Neural cell (in vitro differentiated cells): ENCODE measurements around the gene ARHGAP24. TPM values are rescaled to one million over a fixed set of nuclear protein-coding genes. Genes with fewer than 3 reads are reported as not detected.

Experiments
- H2AFZ ChIP-seq: fragments of 200-600, 300-800 bp; sonication (generic), shearing (Covaris generic); 2 replicates; pipeline ENCODE4 v1.6.0; 2014; ENCODE audit warnings: low read depth, mild to moderate bottlenecking, antibody characterized with exemption, low read length, moderate library complexity
- H3F3A ChIP-seq: fragments of 200-600 bp; shearing (Covaris generic); 2 replicates; pipeline ENCODE4 v1.6.1; 2016; ENCODE audit warnings: mild to moderate bottlenecking, moderate library complexity, mixed read lengths, antibody characterized with exemption, low read length; ENCODE audit not compliant: insufficient read depth, poor library complexity, severe bottlenecking
- H3K27ac ChIP-seq: fragments of 200-600, 300-800 bp; sonication (generic), shearing (Covaris generic); 2 replicates; pipeline ENCODE4 v1.5.1; 2014; ENCODE audit warnings: mild to moderate bottlenecking, low read length, moderate library complexity
- H3K27me3 ChIP-seq: fragments of 300-800, 200-600 bp; sonication (generic), shearing (Covaris generic); 2 replicates; pipeline ENCODE4 v1.6.0; 2014; ENCODE audit warnings: mild to moderate bottlenecking, low read depth, low read length, moderate library complexity; ENCODE audit not compliant: insufficient read depth
- H3K36me3 ChIP-seq: fragments of 300-800, 200-600 bp; sonication (generic), shearing (Covaris generic); 2 replicates; pipeline ENCODE4 v1.5.1; 2014; ENCODE audit warnings: mild to moderate bottlenecking, antibody characterized with exemption, low read length, moderate library complexity; ENCODE audit not compliant: insufficient read depth
- H3K4me2 ChIP-seq: fragments of 300-800, 200-600 bp; sonication (generic), shearing (Covaris generic); 2 replicates; pipeline ENCODE4 v1.6.0; 2014; ENCODE audit warnings: mild to moderate bottlenecking, low read length
- H3K4me3 ChIP-seq: fragments of 300-800, 200-600 bp; sonication (generic), shearing (Covaris generic); 2 replicates; pipeline ENCODE4 v1.5.1; 2014; ENCODE audit warnings: mild to moderate bottlenecking, low read length, moderate library complexity
- H3K79me2 ChIP-seq: fragments of 200-600 bp; shearing (Covaris generic); replicated peaks from 2 replicates; pipeline ENCODE4 v1.6.0; 2014; ENCODE audit warnings: mild to moderate bottlenecking, low read length, moderate library complexity; ENCODE audit not compliant: insufficient read depth
- H3K9ac ChIP-seq: fragments of 300-800, 200-600 bp; sonication (generic), shearing (Covaris generic); 2 replicates; pipeline ENCODE4 v1.6.1; 2016; ENCODE audit warnings: mild to moderate bottlenecking, low read length, mixed read lengths
- H3K9me2 ChIP-seq: fragments of 200-600 bp; shearing (Covaris generic); 2 replicates; pipeline ENCODE4 v1.6.1; 2016; ENCODE audit warnings: mild to moderate bottlenecking, low read length, mixed read lengths; ENCODE audit not compliant: insufficient read depth
- H3K9me3 ChIP-seq: fragments of 200-600, 300-800 bp; sonication (generic), shearing (Covaris generic); 2 replicates; pipeline ENCODE4 v1.6.1; 2016; ENCODE audit warnings: mild to moderate bottlenecking, mixed run types, low read length, moderate library complexity, mixed read lengths
- H4K20me1 ChIP-seq: fragments of 200-600 bp; shearing (Covaris generic); 2 replicates; pipeline ENCODE4 v1.6.1; 2016; ENCODE audit warnings: mild to moderate bottlenecking, mixed run types; ENCODE audit not compliant: insufficient read depth
- EP300 ChIP-seq: fragments of 450-650 bp; conservative IDR thresholded peaks from 2 replicates; pipeline ENCODE4 v1.6.1; 2014; ENCODE audit warnings: antibody characterized with exemption, mild to moderate bottlenecking, moderate library complexity; ENCODE audit not compliant: poor library complexity, severe bottlenecking
- EZH2 ChIP-seq: fragments of 200-600, 300-800 bp; shearing (Covaris generic), sonication (generic); IDR thresholded peaks from 2 replicates; pipeline ENCODE4 v1.6.1; 2014; ENCODE audit warnings: antibody characterized with exemption, low read length, borderline replicate concordance, mild to moderate bottlenecking; ENCODE audit not compliant: insufficient read depth, poor library complexity, severe bottlenecking
- MXI1 ChIP-seq: fragments of 450-650 bp; conservative IDR thresholded peaks from 2 replicates; pipeline ENCODE4 v1.6.1; 2014; ENCODE audit warnings: antibody characterized with exemption, mild to moderate bottlenecking; ENCODE audit not compliant: poor library complexity, severe bottlenecking
- POLR2AphosphoS5 ChIP-seq: IDR thresholded peaks from 2 replicates; pipeline ENCODE4 v1.6.1; 2012
- RAD21 ChIP-seq: fragments of 450-650 bp; conservative IDR thresholded peaks from 2 replicates; pipeline ENCODE4 v1.6.1; 2014; ENCODE audit warnings: antibody characterized with exemption, mild to moderate bottlenecking, moderate library complexity
- SMC3 ChIP-seq: fragments of 450-650 bp; conservative IDR thresholded peaks from 2 replicates; pipeline ENCODE4 v1.6.1; 2014; ENCODE audit warnings: antibody characterized with exemption, mild to moderate bottlenecking, moderate library complexity; ENCODE audit not compliant: poor library complexity
- TAF1 ChIP-seq: IDR thresholded peaks from 2 replicates; pipeline ENCODE4 v1.6.1; 2012; ENCODE audit warnings: low read depth
- polyA plus RNA-seq: library from polyadenylated mRNA; depleted of rRNA; stranded (reverse); fragments of >200 nt; gene quantifications from 2 replicates; pipeline ENCODE4 v1.2.3, GENCODE V29; 2014
- TF ChIP-seq, protein P1 (sequence below): fragments of 450-650 bp; IDR thresholded peaks from 2 replicates; pipeline ENCODE4 v1.5.1; 2014; ENCODE audit warnings: antibody characterized with exemption, mild to moderate bottlenecking, moderate library complexity; ENCODE audit not compliant: poor library complexity, severe bottlenecking
- TF ChIP-seq, protein P2 (sequence below): IDR thresholded peaks from 2 replicates; pipeline ENCODE4 v1.6.1; 2012; ENCODE audit warnings: borderline replicate concordance

The ARHGAP24 gene
- polyA plus RNA-seq, 1 donor from 2014 or later, result 2.9 TPM

DNA sequence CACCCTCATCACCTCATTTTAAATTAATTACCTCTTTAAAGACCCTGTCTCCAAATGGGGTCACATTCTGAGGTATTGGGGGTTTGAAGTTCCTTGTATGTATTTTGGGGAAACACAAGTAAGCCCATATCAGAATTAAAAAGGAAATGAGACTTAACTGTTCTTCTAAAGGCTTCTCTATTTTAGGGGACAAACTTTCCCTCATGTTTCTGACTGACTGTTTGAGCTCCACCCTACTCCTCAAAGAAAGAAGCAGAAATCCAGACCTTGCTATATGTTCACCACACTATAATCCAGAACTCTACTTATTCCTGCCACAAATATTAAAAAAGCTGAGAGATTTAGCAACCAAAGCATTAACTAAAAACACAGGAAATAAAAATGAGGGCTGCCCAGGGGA, 258.8 kb downstream of the ARHGAP24 start:
- Histone ChIP-seq H3K9me2 (no peaks in the 10 kb centered on the region), H4K20me1 (no peaks in the 10 kb centered on the region), H3K36me3 (no peaks in the 10 kb centered on the region), H3K4me3 (no peak overlapping the region), H3K27ac (no peak overlapping the region), H3K9me3 (no peaks in the 10 kb centered on the region), H2AFZ (no peak overlapping the region), H3F3A (no peaks in the 10 kb centered on the region), H3K27me3 (no peaks in the 10 kb centered on the region), H3K9ac (no peak overlapping the region), H3K79me2 (no peaks in the 10 kb centered on the region), H3K4me2 (no peak overlapping the region)
- TF ChIP-seq EZH2 (no peak), TAF1 (no peak), MXI1 (no peak), SMC3 (no peak), EP300 (no peak), POLR2AphosphoS5 (no peak), RAD21 (no peak)
- TF ChIP-seq, protein P1, sequence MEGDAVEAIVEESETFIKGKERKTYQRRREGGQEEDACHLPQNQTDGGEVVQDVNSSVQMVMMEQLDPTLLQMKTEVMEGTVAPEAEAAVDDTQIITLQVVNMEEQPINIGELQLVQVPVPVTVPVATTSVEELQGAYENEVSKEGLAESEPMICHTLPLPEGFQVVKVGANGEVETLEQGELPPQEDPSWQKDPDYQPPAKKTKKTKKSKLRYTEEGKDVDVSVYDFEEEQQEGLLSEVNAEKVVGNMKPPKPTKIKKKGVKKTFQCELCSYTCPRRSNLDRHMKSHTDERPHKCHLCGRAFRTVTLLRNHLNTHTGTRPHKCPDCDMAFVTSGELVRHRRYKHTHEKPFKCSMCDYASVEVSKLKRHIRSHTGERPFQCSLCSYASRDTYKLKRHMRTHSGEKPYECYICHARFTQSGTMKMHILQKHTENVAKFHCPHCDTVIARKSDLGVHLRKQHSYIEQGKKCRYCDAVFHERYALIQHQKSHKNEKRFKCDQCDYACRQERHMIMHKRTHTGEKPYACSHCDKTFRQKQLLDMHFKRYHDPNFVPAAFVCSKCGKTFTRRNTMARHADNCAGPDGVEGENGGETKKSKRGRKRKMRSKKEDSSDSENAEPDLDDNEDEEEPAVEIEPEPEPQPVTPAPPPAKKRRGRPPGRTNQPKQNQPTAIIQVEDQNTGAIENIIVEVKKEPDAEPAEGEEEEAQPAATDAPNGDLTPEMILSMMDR, result no peak
- TF ChIP-seq, protein P2, sequence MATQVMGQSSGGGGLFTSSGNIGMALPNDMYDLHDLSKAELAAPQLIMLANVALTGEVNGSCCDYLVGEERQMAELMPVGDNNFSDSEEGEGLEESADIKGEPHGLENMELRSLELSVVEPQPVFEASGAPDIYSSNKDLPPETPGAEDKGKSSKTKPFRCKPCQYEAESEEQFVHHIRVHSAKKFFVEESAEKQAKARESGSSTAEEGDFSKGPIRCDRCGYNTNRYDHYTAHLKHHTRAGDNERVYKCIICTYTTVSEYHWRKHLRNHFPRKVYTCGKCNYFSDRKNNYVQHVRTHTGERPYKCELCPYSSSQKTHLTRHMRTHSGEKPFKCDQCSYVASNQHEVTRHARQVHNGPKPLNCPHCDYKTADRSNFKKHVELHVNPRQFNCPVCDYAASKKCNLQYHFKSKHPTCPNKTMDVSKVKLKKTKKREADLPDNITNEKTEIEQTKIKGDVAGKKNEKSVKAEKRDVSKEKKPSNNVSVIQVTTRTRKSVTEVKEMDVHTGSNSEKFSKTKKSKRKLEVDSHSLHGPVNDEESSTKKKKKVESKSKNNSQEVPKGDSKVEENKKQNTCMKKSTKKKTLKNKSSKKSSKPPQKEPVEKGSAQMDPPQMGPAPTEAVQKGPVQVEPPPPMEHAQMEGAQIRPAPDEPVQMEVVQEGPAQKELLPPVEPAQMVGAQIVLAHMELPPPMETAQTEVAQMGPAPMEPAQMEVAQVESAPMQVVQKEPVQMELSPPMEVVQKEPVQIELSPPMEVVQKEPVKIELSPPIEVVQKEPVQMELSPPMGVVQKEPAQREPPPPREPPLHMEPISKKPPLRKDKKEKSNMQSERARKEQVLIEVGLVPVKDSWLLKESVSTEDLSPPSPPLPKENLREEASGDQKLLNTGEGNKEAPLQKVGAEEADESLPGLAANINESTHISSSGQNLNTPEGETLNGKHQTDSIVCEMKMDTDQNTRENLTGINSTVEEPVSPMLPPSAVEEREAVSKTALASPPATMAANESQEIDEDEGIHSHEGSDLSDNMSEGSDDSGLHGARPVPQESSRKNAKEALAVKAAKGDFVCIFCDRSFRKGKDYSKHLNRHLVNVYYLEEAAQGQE, result no peak

DNA sequence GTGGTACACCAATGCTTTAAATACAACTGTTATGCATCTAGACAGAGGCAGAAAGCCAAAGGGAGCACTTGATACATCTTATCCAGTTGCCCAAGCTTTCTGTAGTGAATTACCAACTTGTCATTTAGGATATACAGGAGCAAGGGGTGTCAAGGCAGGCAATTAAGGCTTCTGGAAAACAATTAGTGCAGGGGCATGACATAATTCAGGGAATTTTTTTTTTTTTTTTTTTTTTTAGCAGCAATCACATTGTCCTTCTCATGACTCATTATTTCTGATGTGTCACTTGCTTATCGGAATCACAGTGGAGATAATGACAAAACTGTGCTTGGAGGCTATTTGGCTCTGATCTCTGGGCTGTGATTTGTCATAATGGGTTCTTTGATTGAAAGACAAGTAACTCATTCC, 259.5 kb downstream of the ARHGAP24 start:
- no peak overlapping the region for H3K9ac ChIP-seq
- no peak overlapping the region for H3K27ac ChIP-seq
- no peaks in the 10 kb centered on the region for H3K9me2 ChIP-seq
- no peaks in the 10 kb centered on the region for H3K27me3 ChIP-seq
- H3K4me2 ChIP-seq, result no peak overlapping the region
- H3K36me3 ChIP-seq, result no peaks in the 10 kb centered on the region
- no peak overlapping the region for H2AFZ ChIP-seq
- no peaks in the 10 kb centered on the region for H3F3A ChIP-seq
- no peak for TF ChIP-seq EZH2
- no peak for TF ChIP-seq MXI1
- TF ChIP-seq RAD21, result no peak
- no peak for TF ChIP-seq SMC3
- no peak for TF ChIP-seq POLR2AphosphoS5
- no peak for TF ChIP-seq EP300
- TF ChIP-seq, protein P2, result no peak
- TF ChIP-seq, protein P1, result no peak
- no peak for TF ChIP-seq TAF1
- no peaks in the 10 kb centered on the region for H3K79me2 ChIP-seq
- H3K4me3 ChIP-seq, result no peak overlapping the region
- H3K9me3 ChIP-seq, result no peaks in the 10 kb centered on the region
- no peaks in the 10 kb centered on the region for H4K20me1 ChIP-seq
